ENCODE data around the gene LCE2D.

The LCE2D gene

DNA sequence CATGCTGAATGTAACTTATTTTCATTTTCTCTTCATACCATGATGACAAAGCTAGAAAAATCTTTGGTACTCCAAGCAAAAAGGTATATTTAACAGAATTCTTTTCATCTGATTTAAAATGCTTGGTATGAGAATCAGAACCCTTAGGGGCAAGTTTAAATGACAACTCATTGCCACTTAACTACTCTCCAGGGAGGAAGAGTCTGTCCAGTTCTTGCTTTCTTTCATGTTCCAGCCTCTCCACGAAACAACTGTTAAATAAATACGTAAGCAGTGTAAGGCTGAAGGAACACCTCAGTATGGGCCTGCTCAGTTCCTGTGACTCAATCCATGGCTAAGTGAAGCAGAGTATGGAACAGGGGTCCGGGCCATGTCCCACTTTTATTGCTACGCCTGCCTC, 36.6 kb downstream of the LCE2D start:
- no peak for DNase-seq

DNA sequence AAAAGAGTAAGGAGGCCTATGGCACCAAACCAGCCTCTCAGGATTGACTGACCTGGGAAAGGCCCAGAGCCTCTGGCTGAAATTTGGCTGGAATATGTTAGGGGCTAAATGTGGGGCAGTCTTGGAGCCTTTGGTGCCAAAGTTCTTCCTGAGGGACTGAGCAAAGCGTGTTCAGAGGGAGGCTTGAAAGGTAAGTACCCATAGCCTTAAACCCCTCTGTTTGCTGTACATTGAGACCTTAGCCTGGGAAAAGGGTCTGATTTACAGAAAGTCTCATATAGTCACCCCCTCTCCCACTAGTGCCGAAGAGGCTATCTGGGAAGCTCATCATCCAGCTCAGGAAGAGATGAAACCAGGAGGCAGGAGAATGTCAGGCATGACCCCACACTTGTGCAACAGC, 44.7 kb downstream of the LCE2D start, which contains the start of gene LCE4A:
LCE4A (plus strand) TSS at position 301 of the 400 bp plus-strand sequence. CDS start 916 bp downstream, outside the sequence.
- no peak for DNase-seq
